HL-60 (cell line): Measurements from ENCODE around the gene TMPO.
"Not testable (repeated sequence)": the region's sequence is repeated elsewhere in the genome, so short reads cannot be mapped to it uniquely, and the experiment has no call there.

ENCODE experiments used
- DNase-seq, 2 experiments: peaks; one replicate each; pipeline ENCODE4 v3.0.0-alpha.2; 2010 to 2020; ENCODE audit warnings: low read depth in 1 of 2, low spot score in 1 of 2
- H3K27ac ChIP-seq: fragments of 250-450 bp; sonication (Bioruptor Pico); replicated peaks from 2 replicates; pipeline ENCODE4 v1.5.1; 2020; ENCODE audit warnings: mild to moderate bottlenecking, moderate library complexity
- H3K27me3 ChIP-seq: fragments of 250-450 bp; sonication (Bioruptor Pico); 2 replicates; pipeline ENCODE4 v1.5.1; 2021; ENCODE audit warnings: mild to moderate bottlenecking, moderate library complexity; ENCODE audit not compliant: insufficient read depth, poor library complexity, severe bottlenecking
- H3K4me3 ChIP-seq: replicated peaks from 2 replicates; pipeline ENCODE4 v1.5.1; 2011; ENCODE audit warnings: mild to moderate bottlenecking, control low read depth, low read length; ENCODE audit not compliant: insufficient read depth
- CTCF ChIP-seq: IDR thresholded peaks from one replicate; pipeline ENCODE4 v1.5.1; 2011; ENCODE audit warnings: low read length, control low read depth, inconsistent platforms; ENCODE audit not compliant: insufficient read depth
- GABPA ChIP-seq: IDR thresholded peaks from 2 replicates; pipeline ENCODE4 v1.6.1; 2012; ENCODE audit warnings: low read depth
- POLR2AphosphoS5 ChIP-seq: IDR thresholded peaks from 2 replicates; pipeline ENCODE4 v1.6.1; 2012; ENCODE audit warnings: low read depth
- SPI1 ChIP-seq: IDR thresholded peaks from 2 replicates; pipeline ENCODE4 v1.6.1; 2012; ENCODE audit warnings: low read depth, mild to moderate bottlenecking, borderline replicate concordance
- TF ChIP-seq, protein P1 (sequence below): IDR thresholded peaks from 2 replicates; pipeline ENCODE4 v1.6.1; 2012; ENCODE audit warnings: low read depth; ENCODE audit not compliant: insufficient replicate concordance

TMPO gene

DNA sequence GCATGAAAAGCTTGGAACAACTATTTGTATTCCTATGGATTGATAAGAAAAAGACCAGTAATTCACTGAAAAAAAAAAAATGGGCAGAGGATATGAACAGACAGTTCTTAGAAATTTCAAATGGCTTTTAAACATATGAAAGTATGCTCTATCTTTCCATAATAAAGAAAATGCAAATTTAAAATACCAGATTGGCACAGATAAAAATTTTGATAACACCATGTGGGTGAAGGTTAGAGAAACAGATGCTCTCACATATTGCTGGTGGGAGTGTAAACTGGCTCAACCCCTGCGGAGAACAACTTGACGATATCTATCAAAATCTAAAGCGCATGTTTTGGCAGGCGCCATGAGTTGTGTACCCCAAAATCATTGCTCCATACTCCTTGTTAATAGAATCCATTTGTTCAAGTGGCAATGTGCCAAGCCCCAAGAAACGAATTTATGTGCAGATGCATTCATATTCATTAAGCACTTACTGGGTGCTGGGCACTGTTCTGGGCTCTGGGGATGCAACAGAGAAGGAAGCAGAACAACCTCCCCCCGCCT lies 29.5 kb upstream of the TMPO start:
- Histone ChIP-seq H3K4me3 (no peak overlapping the region), H3K27me3 (no peaks in the 10 kb centered on the region), H3K27ac (no peak overlapping the region)
- TF ChIP-seq SPI1: no peak
- TF ChIP-seq POLR2AphosphoS5: no peak
- no peak for TF ChIP-seq GABPA
- DNase-seq: no peak

- not testable (repeated sequence) for H3K27ac ChIP-seq, H3K27me3 ChIP-seq, DNase-seq, H3K4me3 ChIP-seq
Measured at GRCh38 chr12:98488416-98488815, 27.0 kb upstream of the TMPO start.

DNA sequence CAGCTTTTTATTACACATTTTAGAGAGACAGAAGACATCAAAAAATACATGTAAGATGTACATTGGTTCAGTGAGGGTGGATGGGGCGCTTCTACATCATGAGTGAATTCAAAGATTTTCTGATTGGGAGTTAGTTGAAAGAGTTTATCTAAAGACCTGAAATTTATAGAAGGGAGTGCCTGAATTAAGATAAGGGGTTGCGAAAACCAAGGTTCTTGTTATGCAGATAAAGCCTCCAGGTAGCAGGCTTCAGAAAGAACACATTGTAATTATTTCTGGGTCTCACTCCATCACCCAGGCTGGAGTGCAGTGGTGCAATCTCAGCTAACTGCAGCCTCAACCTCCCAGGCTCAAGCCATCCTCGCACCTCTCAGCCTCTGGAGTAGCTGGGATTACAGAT lies 26.2 kb upstream of the TMPO start:
- no peak overlapping the region for H3K27ac ChIP-seq
- TF ChIP-seq CTCF (no peak), GABPA (no peak)
- no peaks in the 10 kb centered on the region for H3K27me3 ChIP-seq
- H3K4me3 ChIP-seq: no peak overlapping the region
- DNase-seq: no peak

GRCh38 chr12:98490501-98491453 lies 24.6 kb upstream of the TMPO start:
- TF ChIP-seq CTCF: peak; percentile 81
- TF ChIP-seq, protein P1, sequence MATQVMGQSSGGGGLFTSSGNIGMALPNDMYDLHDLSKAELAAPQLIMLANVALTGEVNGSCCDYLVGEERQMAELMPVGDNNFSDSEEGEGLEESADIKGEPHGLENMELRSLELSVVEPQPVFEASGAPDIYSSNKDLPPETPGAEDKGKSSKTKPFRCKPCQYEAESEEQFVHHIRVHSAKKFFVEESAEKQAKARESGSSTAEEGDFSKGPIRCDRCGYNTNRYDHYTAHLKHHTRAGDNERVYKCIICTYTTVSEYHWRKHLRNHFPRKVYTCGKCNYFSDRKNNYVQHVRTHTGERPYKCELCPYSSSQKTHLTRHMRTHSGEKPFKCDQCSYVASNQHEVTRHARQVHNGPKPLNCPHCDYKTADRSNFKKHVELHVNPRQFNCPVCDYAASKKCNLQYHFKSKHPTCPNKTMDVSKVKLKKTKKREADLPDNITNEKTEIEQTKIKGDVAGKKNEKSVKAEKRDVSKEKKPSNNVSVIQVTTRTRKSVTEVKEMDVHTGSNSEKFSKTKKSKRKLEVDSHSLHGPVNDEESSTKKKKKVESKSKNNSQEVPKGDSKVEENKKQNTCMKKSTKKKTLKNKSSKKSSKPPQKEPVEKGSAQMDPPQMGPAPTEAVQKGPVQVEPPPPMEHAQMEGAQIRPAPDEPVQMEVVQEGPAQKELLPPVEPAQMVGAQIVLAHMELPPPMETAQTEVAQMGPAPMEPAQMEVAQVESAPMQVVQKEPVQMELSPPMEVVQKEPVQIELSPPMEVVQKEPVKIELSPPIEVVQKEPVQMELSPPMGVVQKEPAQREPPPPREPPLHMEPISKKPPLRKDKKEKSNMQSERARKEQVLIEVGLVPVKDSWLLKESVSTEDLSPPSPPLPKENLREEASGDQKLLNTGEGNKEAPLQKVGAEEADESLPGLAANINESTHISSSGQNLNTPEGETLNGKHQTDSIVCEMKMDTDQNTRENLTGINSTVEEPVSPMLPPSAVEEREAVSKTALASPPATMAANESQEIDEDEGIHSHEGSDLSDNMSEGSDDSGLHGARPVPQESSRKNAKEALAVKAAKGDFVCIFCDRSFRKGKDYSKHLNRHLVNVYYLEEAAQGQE: no peak
- Histone ChIP-seq H3K27me3 (no peaks in the 10 kb centered on the region), H3K4me3 (no peak overlapping the region), H3K27ac (no peak overlapping the region)
- DNase-seq: peak in 1 of 2 experiments; percentile 78

DNA sequence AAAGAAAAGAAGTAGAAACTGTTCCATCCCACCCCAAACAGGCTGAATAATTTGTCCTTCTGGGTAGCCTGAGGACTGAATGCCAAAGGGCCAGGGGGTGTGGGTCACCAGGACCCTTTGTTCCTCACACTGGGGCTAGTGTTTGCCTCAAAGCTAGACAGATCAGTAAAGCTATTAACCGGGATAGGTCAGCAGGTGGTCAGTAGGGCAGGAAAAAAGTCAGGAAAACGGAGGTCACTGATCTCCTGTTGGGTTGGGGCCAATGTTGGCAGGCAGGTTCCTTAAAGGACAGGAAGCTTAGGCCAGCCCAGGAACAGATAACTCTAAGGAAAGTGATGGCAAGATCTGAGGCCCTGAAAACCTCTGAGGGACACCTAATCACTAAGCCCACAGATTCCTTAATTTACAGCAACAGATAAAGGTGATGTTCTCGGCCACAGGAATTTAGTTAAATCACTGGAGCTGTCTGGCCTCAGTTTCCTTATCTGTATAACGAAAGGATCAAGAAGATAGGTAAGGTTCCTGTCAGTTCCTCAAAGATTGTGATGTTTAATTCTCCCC lies 22.7 kb upstream of the TMPO start:
- TF ChIP-seq, protein P1: no peak
- TF ChIP-seq SPI1 (no peak), GABPA (no peak), POLR2AphosphoS5 (no peak), CTCF (no peak)
- H3K27me3 ChIP-seq: no peaks in the 10 kb centered on the region
- H3K27ac ChIP-seq: no peak overlapping the region
- H3K4me3 ChIP-seq: no peak overlapping the region
- DNase-seq: no peak

- not testable (repeated sequence) for H3K27me3 ChIP-seq, H3K4me3 ChIP-seq, H3K27ac ChIP-seq, DNase-seq
Measured at GRCh38 chr12:98501266-98501629, 14.1 kb upstream of the TMPO start.
